Spleen (tissue), 11 donors: ENCODE measurements around the gene DDR2. TPM values are rescaled to one million over a fixed set of nuclear protein-coding genes. Genes with fewer than 3 reads are reported as not detected.

ENCODE experiments used
- DNase-seq: peaks from one replicate; pipeline ENCODE4 v3.0.0-alpha.2; 2020
- H3K27ac ChIP-seq, 8 donors: fragments of 200-600 bp; sonication (generic) in 7 of 8; 1 replicate in 4 of 8; 2 replicates in 4 of 8; pipeline versions ENCODE4 v1.5.0 to v1.8.0; 2016 to 2021; ENCODE audit warnings: inconsistent platforms in 4 of 8, mild to moderate bottlenecking in 4 of 8, moderate library complexity in 1 of 8
- H3K27me3 ChIP-seq, 7 donors: fragments of 200-600 bp; sonication (generic) in 6 of 7; replicated peaks in 1 of 7; 1 replicate in 4 of 7; 2 replicates in 3 of 7; pipeline versions ENCODE4 v1.5.0 to v1.8.0; 2016 to 2021; ENCODE audit warnings: inconsistent platforms in 3 of 7, mild to moderate bottlenecking in 1 of 7
- H3K36me3 ChIP-seq, 6 donors: fragments of 200-600 bp; sonication (generic) in 5 of 6; 1 replicate in 4 of 6; 2 replicates in 2 of 6; pipeline versions ENCODE4 v1.5.0 to v1.8.0; 2016 to 2021; ENCODE audit warnings: inconsistent platforms in 2 of 6
- H3K4me1 ChIP-seq, 6 donors: fragments of 200-600 bp; sonication (generic) in 5 of 6; 1 replicate in 3 of 6; 2 replicates in 3 of 6; pipeline versions ENCODE4 v1.5.0 to v1.8.0; 2016 to 2021; ENCODE audit warnings: inconsistent platforms in 3 of 6
- H3K4me3 ChIP-seq, 8 donors: fragments of 200-600 bp; sonication (generic) in 7 of 8; 1 replicate in 4 of 8; 2 replicates in 4 of 8; pipeline versions ENCODE4 v1.5.0 to v1.8.0; 2016 to 2021; ENCODE audit warnings: inconsistent platforms in 4 of 8, mild to moderate bottlenecking in 4 of 8, moderate library complexity in 2 of 8
- H3K9me3 ChIP-seq, 8 donors: fragments of 200-600 bp; sonication (generic) in 7 of 8; 1 replicate in 4 of 8; 2 replicates in 4 of 8; pipeline versions ENCODE4 v1.5.0 to v1.8.0; 2016 to 2021; ENCODE audit warnings: inconsistent platforms in 4 of 8
- POLR2A ChIP-seq, 3 donors: fragments of 450-650 bp; IDR thresholded peaks; one replicate each; pipeline ENCODE4 v1.5.1; 2017; ENCODE audit warnings: antibody characterized with exemption in 3 of 3, mild to moderate bottlenecking in 1 of 3
- POLR2AphosphoS5 ChIP-seq, 3 donors: sonication (generic); formaldehyde crosslinking; IDR thresholded peaks; one replicate each; pipeline ENCODE4 v1.5.1; 2017; ENCODE audit warnings: antibody characterized with exemption in 3 of 3
- WGBS, 5 donors: extraction: QIAGEN DNeasy Blood & Tissue Kit in 3 of 5; methylation state at CpG; one replicate each; pipeline versions ENCODE4 v1.1.5 to v1.1.7; 2013 to 2018; 5-methylcytosine and 5-hydroxymethylcytosine counted together
- intact Hi-C: fragments of 100-400 bp; cut with DNase I; formaldehyde crosslinking; loops from one replicate; pipeline ENCODE4 v1.15.0; 2023; ENCODE audit warnings: low total_unique reads
- polyA plus RNA-seq, 3 donors: library from polyadenylated mRNA; stranded (reverse); fragments of 200-250 nt; gene quantifications; one replicate each; pipeline ENCODE4 v1.2.1, GENCODE V29; 2013
- total RNA-seq, 7 donors: library from RNA; depleted of rRNA in 3 of 7; stranded (reverse); fragments of >200 nt in 3 of 7; fragmentation: NEBNext Ultra II Directional in 4 of 7; extraction: Animal tissue kit (Norgen Biotek cat#: 25700) in 4 of 7; gene quantifications; one replicate each; pipeline versions ENCODE4 v1.1.0 to v1.2.1, GENCODE V29; 2016 to 2021
- TF ChIP-seq, protein P1 (sequence below), 11 experiments: fragments of 200-600 bp in 7 of 11; fragments of 450-650 bp in 4 of 11; sonication (generic) in 4 of 11; IDR thresholded peaks in 8 of 11; conservative IDR thresholded peaks in 3 of 11; 1 replicate in 7 of 11; 2 replicates in 4 of 11; pipeline versions ENCODE4 v1.4.0 to v1.8.0; 2016 to 2021; ENCODE audit warnings: antibody characterized with exemption in 11 of 11, inconsistent platforms in 4 of 11, mild to moderate bottlenecking in 1 of 11
- donor health status: healthy with polysubstance abuse.
- donor health status: DM: no; HTN: no; CAD: no; lungs with moderate emphysema.
- donor health status: DM: no; HTN: no; CAD: no.
- donor health status: Bipolar disorder and iron deficiency.
- donor health status: healthy.
- donor health status: DM: no; HTN: no; CAD: no.
- donor health status: DM: yes; HTN: yes; CAD: no.

DDR2 gene
- total and polyA plus RNA-seq, 10 donors, result 1.1 to 20.8 (median 10.8) TPM

DNA sequence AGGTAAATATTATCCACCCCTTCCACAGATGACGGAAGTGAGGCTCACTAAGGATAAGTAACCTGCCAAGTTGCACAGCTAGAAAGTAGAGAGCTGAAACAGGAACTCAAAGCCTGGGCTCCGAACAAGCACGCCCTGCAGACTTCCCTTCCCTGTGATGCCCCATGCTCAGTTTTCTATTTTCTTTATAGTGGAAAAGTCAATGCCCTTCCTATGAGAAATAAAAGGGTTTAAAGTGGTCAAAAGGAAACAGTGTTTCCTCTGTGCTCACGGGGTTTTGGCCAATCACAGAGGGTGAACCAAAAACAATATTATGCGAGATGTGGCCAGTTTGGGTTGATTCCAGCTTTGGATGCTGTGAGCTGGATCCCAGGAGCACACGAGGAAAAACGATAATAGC lies 44.5 kb downstream of the DDR2 start:
- TF ChIP-seq POLR2AphosphoS5 (IDR thresholded peaks at IDR 0.05) (no peak), POLR2A (IDR thresholded peaks at IDR 0.05) (no peak)
- TF ChIP-seq, protein P1, sequence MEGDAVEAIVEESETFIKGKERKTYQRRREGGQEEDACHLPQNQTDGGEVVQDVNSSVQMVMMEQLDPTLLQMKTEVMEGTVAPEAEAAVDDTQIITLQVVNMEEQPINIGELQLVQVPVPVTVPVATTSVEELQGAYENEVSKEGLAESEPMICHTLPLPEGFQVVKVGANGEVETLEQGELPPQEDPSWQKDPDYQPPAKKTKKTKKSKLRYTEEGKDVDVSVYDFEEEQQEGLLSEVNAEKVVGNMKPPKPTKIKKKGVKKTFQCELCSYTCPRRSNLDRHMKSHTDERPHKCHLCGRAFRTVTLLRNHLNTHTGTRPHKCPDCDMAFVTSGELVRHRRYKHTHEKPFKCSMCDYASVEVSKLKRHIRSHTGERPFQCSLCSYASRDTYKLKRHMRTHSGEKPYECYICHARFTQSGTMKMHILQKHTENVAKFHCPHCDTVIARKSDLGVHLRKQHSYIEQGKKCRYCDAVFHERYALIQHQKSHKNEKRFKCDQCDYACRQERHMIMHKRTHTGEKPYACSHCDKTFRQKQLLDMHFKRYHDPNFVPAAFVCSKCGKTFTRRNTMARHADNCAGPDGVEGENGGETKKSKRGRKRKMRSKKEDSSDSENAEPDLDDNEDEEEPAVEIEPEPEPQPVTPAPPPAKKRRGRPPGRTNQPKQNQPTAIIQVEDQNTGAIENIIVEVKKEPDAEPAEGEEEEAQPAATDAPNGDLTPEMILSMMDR (IDR thresholded peaks at IDR 0.05 in 8 of 11, conservative IDR thresholded peaks at IDR 0.05 in 3 of 11), result no peak
- peaks cover 0 to 5% (median 0%) of the 10 kb centered on the region in 8 donors for H3K9me3 ChIP-seq
- WGBS, 5 donors, result 66 to 72% (median 70%) methylated on average over 7 of the region's 7 CpGs
- H3K4me1 ChIP-seq, result no peaks in the 10 kb centered on the region
- intact Hi-C loops, result no loop called here
- no peak for DNase-seq
- no peaks in the 10 kb centered on the region for H3K36me3 ChIP-seq
- H3K27ac ChIP-seq, result no peak overlapping the region
- H3K27me3 ChIP-seq, result no peaks in the 10 kb centered on the region
- no peak overlapping the region for H3K4me3 ChIP-seq

DNA sequence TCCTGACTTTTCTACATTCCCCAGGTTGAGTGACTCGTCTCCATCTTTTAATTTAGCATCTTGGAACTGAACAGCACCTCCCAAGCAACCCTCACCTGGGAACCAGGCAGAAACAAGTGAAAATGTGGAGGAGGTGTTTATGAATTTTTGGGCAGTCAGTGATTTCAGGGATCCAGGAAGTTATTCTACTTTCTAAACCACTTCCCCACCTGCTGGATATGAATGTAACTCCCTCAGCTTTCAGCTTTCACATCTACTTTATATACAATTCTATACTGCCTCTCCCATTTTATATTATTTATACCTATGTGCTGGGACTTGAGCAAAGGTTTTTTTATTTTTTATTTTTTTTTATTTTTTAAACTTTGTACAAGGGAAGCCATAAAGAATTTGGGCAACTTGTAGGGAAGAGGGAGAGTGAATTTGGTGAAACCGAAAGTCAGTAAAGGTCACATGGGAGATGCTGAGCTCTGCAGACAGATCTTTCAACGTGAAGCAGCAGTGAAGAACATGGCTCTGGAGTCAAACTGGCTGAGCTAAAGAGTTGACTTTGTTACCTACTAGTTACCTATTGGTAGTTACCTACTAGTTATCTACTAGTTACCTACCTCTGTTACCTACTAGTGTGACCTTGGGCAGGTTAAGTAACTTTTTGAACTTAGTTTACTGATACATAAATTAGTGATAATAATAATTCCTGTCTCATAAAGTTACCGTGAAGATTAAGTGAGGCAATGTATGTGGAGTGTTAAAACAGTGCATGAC lies 45.5 kb downstream of the DDR2 start:
- H3K27ac ChIP-seq, result no peak overlapping the region
- no peak for TF ChIP-seq POLR2A (IDR thresholded peaks at IDR 0.05)
- TF ChIP-seq POLR2AphosphoS5 (IDR thresholded peaks at IDR 0.05), result no peak
- WGBS, 5 donors, result 76 to 84% (median 79%) methylated on average over 4 of the region's 4 CpGs
- H3K36me3 ChIP-seq, result no peaks in the 10 kb centered on the region
- H3K4me1 ChIP-seq, result no peaks in the 10 kb centered on the region
- H3K27me3 ChIP-seq, result no peaks in the 10 kb centered on the region
- peaks cover 0 to 5% (median 0%) of the 10 kb centered on the region in 8 donors for H3K9me3 ChIP-seq
- no peak overlapping the region for H3K4me3 ChIP-seq
- DNase-seq, result no peak
- intact Hi-C loops, result no loop called here

DNA sequence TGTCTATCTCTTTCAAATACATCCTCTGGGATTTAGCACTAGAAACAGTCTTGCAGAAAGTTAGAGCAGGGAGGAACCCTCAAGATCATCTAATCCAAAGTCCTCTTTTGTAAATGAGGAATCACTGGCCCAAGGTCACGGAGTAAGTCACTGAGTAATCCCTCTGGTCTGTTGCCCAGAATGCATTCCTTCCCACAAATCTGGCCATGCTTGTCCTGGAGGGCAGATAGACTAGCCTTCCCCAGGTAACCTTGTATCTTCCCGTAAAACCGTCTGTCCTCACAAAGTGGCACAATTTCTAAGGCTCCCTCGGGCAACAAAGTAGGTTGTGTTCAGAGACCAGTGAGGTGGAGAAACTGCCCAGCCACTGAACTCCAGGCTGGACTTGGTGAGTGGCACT lies 46.2 kb downstream of the DDR2 start:
- no peaks in the 10 kb centered on the region for H3K36me3 ChIP-seq
- peaks cover 0 to 5% (median 0%) of the 10 kb centered on the region in 8 donors for H3K9me3 ChIP-seq
- no peak overlapping the region for H3K4me3 ChIP-seq
- H3K27me3 ChIP-seq, result no peaks in the 10 kb centered on the region
- TF ChIP-seq POLR2AphosphoS5 (IDR thresholded peaks at IDR 0.05), result no peak
- no peak for TF ChIP-seq POLR2A (IDR thresholded peaks at IDR 0.05)
- TF ChIP-seq, protein P1 (IDR thresholded peaks at IDR 0.05 in 8 of 11, conservative IDR thresholded peaks at IDR 0.05 in 3 of 11), result no peak
- H3K4me1 ChIP-seq, result no peaks in the 10 kb centered on the region
- WGBS, 5 donors, result 85 to 90% (median 87%) methylated on average over 4 of the region's 4 CpGs
- DNase-seq, result no peak
- intact Hi-C loops, result no loop called here
- H3K27ac ChIP-seq, result no peak overlapping the region

DNA sequence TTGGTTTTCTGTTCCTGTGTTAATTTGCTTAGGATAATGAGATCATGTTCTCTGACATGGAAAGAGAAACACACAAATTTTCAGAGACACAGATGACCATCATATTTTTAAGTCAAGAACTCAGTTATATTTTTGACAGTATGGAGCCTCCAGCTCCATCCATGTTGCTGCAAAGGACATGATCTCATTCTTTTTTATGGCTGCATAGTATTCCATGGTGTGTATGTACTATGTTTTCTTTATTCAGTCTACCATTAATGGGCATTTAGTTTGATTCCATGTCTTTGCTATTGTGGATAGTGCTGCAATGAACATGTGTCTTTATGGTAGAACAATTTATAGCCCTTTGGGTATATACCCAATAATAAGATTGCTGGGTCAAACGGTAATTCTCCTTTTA lies 47.0 kb downstream of the DDR2 start:
- Histone ChIP-seq H3K36me3 (no peaks in the 10 kb centered on the region), H3K4me1 (no peaks in the 10 kb centered on the region), H3K27me3 (no peaks in the 10 kb centered on the region), H3K27ac (no peak overlapping the region), H3K9me3 (peaks cover 0 to 5% (median 0%) of the 10 kb centered on the region in 8 donors), H3K4me3 (no peak overlapping the region)
- intact Hi-C loops, result no loop called here
- whole genome bisulfite sequencing, 5 donors, result 0 to 58% (median 44%) methylated on average over 1 of the region's 1 CpG
- no peak for TF ChIP-seq POLR2A (IDR thresholded peaks at IDR 0.05)
- TF ChIP-seq, protein P1 (IDR thresholded peaks at IDR 0.05 in 8 of 11, conservative IDR thresholded peaks at IDR 0.05 in 3 of 11), result no peak
- DNase-seq, result no peak
